H1 (cell line): ENCODE measurements around the gene ZSCAN21. TPM values are rescaled to one million over a fixed set of nuclear protein-coding genes. Genes with fewer than 3 reads are reported as not detected.

ENCODE experiments used
- CTCF ChIA-PET: fragments of 300-600 bp; sonication (Branson Sonifier 250); formaldehyde crosslinking; loops from one replicate; lab custom pipeline; 2021; ENCODE audit not compliant: partially characterized antibody; lab: Charles Lee
- POLR2A ChIA-PET: fragments of 300-600 bp; sonication (Branson Sonifier 250); formaldehyde crosslinking; loops from one replicate; lab custom pipeline; 2021; ENCODE audit warnings: inconsistent platforms; ENCODE audit not compliant: partially characterized antibody; lab: Charles Lee
- DNase-seq, 2 experiments: peaks; one replicate each; pipeline versions ENCODE4 v3.0.0 to v3.0.0-alpha.2; 2010 to 2022; ENCODE audit warnings: low spot score in 2 of 2, low read depth in 1 of 2, mixed read lengths in 1 of 2
- FAIRE-seq: peaks from 2 replicates; lab custom pipeline; 2011; peaks lifted over from hg19 to GRCh38; lab: Jason Lieb, UNC
- H2AFZ ChIP-seq: 2 replicates; pipeline ENCODE4 v1.8.1; 2012; ENCODE audit warnings: low read length, inconsistent platforms
- H2AK5ac ChIP-seq: 2 replicates; pipeline ENCODE4 v1.6.1; 2013; ENCODE audit warnings: low read depth, low read length
- H2BK120ac ChIP-seq: replicated peaks from 2 replicates; pipeline ENCODE3; 2013; ENCODE audit warnings: low read depth, low read length, inconsistent platforms
- H2BK12ac ChIP-seq: 2 replicates; pipeline ENCODE4 v1.6.1; 2013; ENCODE audit warnings: low read depth, low read length
- H2BK15ac ChIP-seq: 2 replicates; pipeline ENCODE4 v1.6.1; 2013; ENCODE audit warnings: low read length
- H2BK20ac ChIP-seq: 2 replicates; pipeline ENCODE4 v1.6.1; 2013; ENCODE audit warnings: low read length
- H2BK5ac ChIP-seq: 2 replicates; pipeline ENCODE4 v1.6.1; 2013; ENCODE audit warnings: low read depth, low read length
- H3K14ac ChIP-seq: 2 replicates; pipeline ENCODE4 v1.6.1; 2013; ENCODE audit warnings: inconsistent platforms; ENCODE audit not compliant: insufficient read length
- H3K18ac ChIP-seq: 2 replicates; pipeline ENCODE4 v1.6.1; 2013; ENCODE audit warnings: low read length; ENCODE audit errors: extremely low read depth
- H3K23ac ChIP-seq: 2 replicates; pipeline ENCODE4 v1.6.1; 2013; ENCODE audit warnings: inconsistent platforms; ENCODE audit not compliant: insufficient read length
- H3K23me2 ChIP-seq: 2 replicates; pipeline ENCODE4 v1.6.1; 2013; ENCODE audit warnings: low read depth, low read length
- H3K27ac ChIP-seq: 2 replicates; pipeline ENCODE4 v1.6.1; 2011; ENCODE audit warnings: low read depth, low read length, inconsistent platforms
- H3K27me3 ChIP-seq, 4 experiments: replicated peaks in 1 of 4; 1 replicate in 1 of 4; 2 replicates in 3 of 4; pipeline versions ENCODE4 v1.6.1 to v1.8.1; 2011 to 2013; ENCODE audit warnings: low read length in 3 of 4, mild to moderate bottlenecking in 3 of 4, inconsistent platforms in 2 of 4, mixed read lengths in 2 of 4, moderate library complexity in 1 of 4; ENCODE audit not compliant: control insufficient read depth in 3 of 4, insufficient read depth in 3 of 4; ENCODE audit errors: extremely low read depth in 1 of 4
- H3K36me3 ChIP-seq, 4 experiments: 2 replicates each; pipeline versions ENCODE4 v1.6.1 to v1.8.1; 2011 to 2013; ENCODE audit warnings: mild to moderate bottlenecking in 4 of 4, low read length in 3 of 4, moderate library complexity in 2 of 4, control low read depth in 1 of 4, inconsistent platforms in 1 of 4; ENCODE audit not compliant: insufficient read depth in 4 of 4, control insufficient read depth in 2 of 4
- H3K4ac ChIP-seq: replicated peaks from 2 replicates; pipeline ENCODE3; 2013; ENCODE audit warnings: low read length, low read depth, mixed read lengths, inconsistent platforms; ENCODE audit not compliant: insufficient read length
- H3K4me1 ChIP-seq, 4 experiments: replicated peaks in 1 of 4; 1 replicate in 1 of 4; 2 replicates in 3 of 4; pipeline versions ENCODE4 v1.6.1 to v1.8.1; 2011 to 2013; ENCODE audit warnings: low read length in 3 of 4, inconsistent platforms in 2 of 4, mixed read lengths in 1 of 4; ENCODE audit not compliant: insufficient read depth in 4 of 4, control insufficient read depth in 3 of 4
- H3K4me2 ChIP-seq, 2 experiments: 2 replicates each; pipeline versions ENCODE4 v1.6.1 to v1.8.1; 2011 to 2013; ENCODE audit warnings: low read depth in 2 of 2, low read length in 2 of 2, control low read depth in 1 of 2, inconsistent platforms in 1 of 2, mild to moderate bottlenecking in 1 of 2; ENCODE audit not compliant: insufficient read depth in 1 of 2
- H3K4me3 ChIP-seq, 4 experiments: fragments of 200-600, 300-600 bp in 1 of 4; sonication (generic), shearing (Covaris generic), sonication (Bioruptor Twin) in 1 of 4; 2 replicates each; pipeline versions ENCODE4 v1.5.1 to v1.8.1; 2011 to 2016; ENCODE audit warnings: low read length in 4 of 4, low read depth in 3 of 4, control low read depth in 2 of 4, inconsistent platforms in 2 of 4, mild to moderate bottlenecking in 2 of 4, mixed read lengths in 1 of 4, moderate library complexity in 1 of 4; ENCODE audit not compliant: insufficient read depth in 2 of 4; ENCODE audit errors: extremely low read depth in 1 of 4
- H3K56ac ChIP-seq: replicated peaks from 2 replicates; pipeline ENCODE3; 2013; ENCODE audit warnings: low read depth, mild to moderate bottlenecking, mixed read lengths, low read length, inconsistent platforms; ENCODE audit not compliant: insufficient read length
- H3K79me1 ChIP-seq: 2 replicates; pipeline ENCODE4 v1.6.1; 2013; ENCODE audit warnings: low read depth, low read length, control low read depth
- H3K79me2 ChIP-seq, 2 experiments: 2 replicates each; pipeline versions ENCODE4 v1.6.1 to v1.8.1; 2012 to 2013; ENCODE audit warnings: low read length in 2 of 2, mild to moderate bottlenecking in 2 of 2, inconsistent platforms in 1 of 2; ENCODE audit not compliant: insufficient read depth in 2 of 2, control insufficient read depth in 1 of 2
- H3K9ac ChIP-seq, 4 experiments: replicated peaks in 1 of 4; 1 replicate in 1 of 4; 2 replicates in 3 of 4; pipeline versions ENCODE4 v1.6.1 to v1.8.1; 2011 to 2013; ENCODE audit warnings: low read depth in 3 of 4, low read length in 3 of 4, control low read depth in 2 of 4, mild to moderate bottlenecking in 2 of 4, moderate library complexity in 2 of 4, inconsistent platforms in 1 of 4; ENCODE audit errors: extremely low read depth in 1 of 4
- H3K9me3 ChIP-seq, 2 experiments: 2 replicates each; pipeline versions ENCODE4 v1.6.1 to v1.8.1; 2012 to 2013; ENCODE audit warnings: mild to moderate bottlenecking in 2 of 2, moderate library complexity in 2 of 2, control low read depth in 1 of 2, inconsistent platforms in 1 of 2, low read depth in 1 of 2, low read length in 1 of 2, mixed read lengths in 1 of 2; ENCODE audit not compliant: insufficient read depth in 2 of 2
- H4K20me1 ChIP-seq, 2 experiments: replicated peaks in 1 of 2; 2 replicates each; pipeline versions ENCODE3 to v1.8.1; 2011 to 2013; ENCODE audit warnings: inconsistent platforms in 2 of 2, low read length in 2 of 2, mild to moderate bottlenecking in 1 of 2; ENCODE audit not compliant: insufficient read depth in 2 of 2, control insufficient read depth in 1 of 2
- H4K5ac ChIP-seq: 2 replicates; pipeline ENCODE4 v1.6.1; 2013; ENCODE audit warnings: low read length, low read depth, mixed read lengths, inconsistent platforms; ENCODE audit not compliant: insufficient read length
- H4K8ac ChIP-seq: 2 replicates; pipeline ENCODE4 v1.8.0; 2013; ENCODE audit warnings: mild to moderate bottlenecking, moderate library complexity, low read length, inconsistent platforms; ENCODE audit not compliant: insufficient read depth; ENCODE audit errors: extremely low read depth
- H4K91ac ChIP-seq: replicated peaks from 2 replicates; pipeline ENCODE3; 2013; ENCODE audit warnings: low read length, mixed read lengths, inconsistent platforms; ENCODE audit not compliant: insufficient read length
- GTF2F1 ChIP-seq: IDR thresholded peaks from 2 replicates; pipeline ENCODE4 v1.6.1; 2012; ENCODE audit warnings: low read depth, low read length, improper control_type of control experiment, borderline replicate concordance
- HDAC2 ChIP-seq, 2 experiments: fragments of 300-600 bp in 1 of 2; sonication (generic) in 1 of 2; IDR thresholded peaks; 2 replicates each; pipeline ENCODE4 v1.6.1; 2011 to 2012; ENCODE audit warnings: low read depth in 2 of 2, low read length in 2 of 2, mild to moderate bottlenecking in 2 of 2, moderate library complexity in 2 of 2, borderline replicate concordance in 1 of 2, inconsistent platforms in 1 of 2
- PHF8 ChIP-seq: fragments of 200-600 bp; sonication (generic); conservative IDR thresholded peaks from 2 replicates; pipeline ENCODE4 v1.7.1; 2012; ENCODE audit warnings: low read depth, mild to moderate bottlenecking, inconsistent platforms, low read length, moderate library complexity
- RBBP5 ChIP-seq: IDR thresholded peaks from 2 replicates; pipeline ENCODE4 v1.7.1; 2012; ENCODE audit warnings: low read depth, mild to moderate bottlenecking, inconsistent platforms, low read length, moderate library complexity, borderline replicate concordance
- RNF2 ChIP-seq: fragments of 200-900, 300-1000 bp; sonication (generic); IDR thresholded peaks from 2 replicates; pipeline ENCODE4 v1.7.1; 2016; ENCODE audit warnings: borderline replicate concordance, low read depth, mild to moderate bottlenecking, antibody characterized with exemption, low read length; ENCODE audit not compliant: poor library complexity, severe bottlenecking; ENCODE audit errors: missing control alignments
- SP4 ChIP-seq: IDR thresholded peaks from 2 replicates; pipeline ENCODE4 v1.6.1; 2012; ENCODE audit warnings: low read length, inconsistent platforms
- TAF1 ChIP-seq: IDR thresholded peaks from 2 replicates; pipeline ENCODE4 v1.6.1; 2011; ENCODE audit warnings: mild to moderate bottlenecking, low read depth, low read length
- TEAD4 ChIP-seq: IDR thresholded peaks from 2 replicates; pipeline ENCODE4 v1.6.1; 2012; ENCODE audit warnings: low read depth, low read length, inconsistent platforms, mixed read lengths
- YY1 ChIP-seq: IDR thresholded peaks from 2 replicates; pipeline ENCODE4 v1.6.1; 2011; ENCODE audit warnings: low read depth, mild to moderate bottlenecking, low read length
- WGBS, 2 experiments: shearing (Covaris generic) in 1 of 2; methylation state at CpG; one replicate each; pipeline versions ENCODE4 v1.1.6 to v1.1.7; 2013 to 2015; ENCODE audit warnings: low lambda C conversion rate in 2 of 2, mixed read lengths in 2 of 2, inconsistent platforms in 1 of 2, low coverage in 1 of 2, missing lambda C conversion rate in 1 of 2; ENCODE audit not compliant: insufficient replicate concordance in 2 of 2, insufficient coverage in 1 of 2, insufficient read length in 1 of 2; ENCODE audit errors: extremely low coverage in 1 of 2, missing lambda C conversion rate in 1 of 2; 5-methylcytosine and 5-hydroxymethylcytosine counted together
- polyA plus RNA-seq, 7 experiments: library from polyadenylated mRNA; depleted of rRNA in 3 of 7; stranded (reverse) in 5 of 7; unstranded in 2 of 7; fragments of >200 nt in 5 of 7; fragments of 200-250 nt in 2 of 7; gene quantifications; 1 replicate in 5 of 7; 2 replicates in 1 of 7; 4 replicates in 1 of 7; pipeline versions ENCODE4 v1.2.1 to v1.2.3, GENCODE V29; 2011 to 2013; ENCODE audit warnings: missing spikeins in 2 of 7, mixed read lengths in 2 of 7
- total RNA-seq: library from RNA; stranded (reverse); fragmentation: NEBNext Ultra II Directional; extraction: Animal tissue kit (Norgen Biotek cat#: 25700); gene quantifications from 2 replicates; pipeline ENCODE4 v1.2.1, GENCODE V29; 2021

Gene ZSCAN21
- total and polyA plus RNA-seq, 2 of the 8 experiments (the other 6 are each of a cell fraction or from before 2014, with no cell fraction given) = 15.4 to 26.1 TPM

DNA sequence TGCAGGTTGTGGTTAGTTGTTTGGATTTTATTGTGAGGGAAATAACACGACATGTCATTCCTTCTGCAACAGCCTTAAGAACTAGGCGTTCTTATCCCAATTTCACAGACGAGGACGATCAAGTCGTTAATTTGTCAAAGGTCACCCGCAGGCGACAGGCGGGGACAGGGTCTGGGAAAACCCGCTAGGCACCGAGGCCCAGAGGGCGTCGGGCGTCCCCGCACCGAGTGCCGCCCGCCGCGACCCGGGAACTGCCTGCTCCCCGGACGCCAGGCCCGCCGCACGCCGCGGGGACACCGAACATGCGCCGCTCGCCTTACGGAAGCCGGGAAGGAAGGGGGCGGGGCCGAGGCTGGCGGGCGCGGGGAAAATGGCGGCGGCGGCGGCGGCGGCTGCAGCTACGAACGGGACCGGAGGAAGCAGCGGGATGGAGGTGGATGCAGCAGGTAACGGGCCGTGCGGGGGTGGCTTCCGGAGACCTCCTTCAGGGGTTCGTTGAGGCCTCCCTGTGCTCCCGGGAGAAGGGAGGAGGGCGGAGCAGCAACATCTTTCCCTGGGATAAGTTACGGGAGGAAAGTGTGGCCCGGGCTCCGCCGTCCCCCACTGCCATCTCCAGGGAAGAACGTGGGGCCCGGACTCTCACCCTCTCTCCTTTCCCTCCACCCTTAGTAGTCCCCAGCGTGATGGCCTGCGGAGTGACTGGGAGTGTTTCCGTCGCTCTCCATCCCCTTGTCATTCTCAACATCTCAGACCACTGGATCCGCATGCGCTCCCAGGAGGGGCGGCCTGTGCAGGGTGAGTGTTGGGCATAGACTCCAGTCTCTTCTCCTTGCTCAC, 39.3 kb downstream of the ZSCAN21 start, which contains the start of gene COPS6:
Gene COPS6 (plus strand): TSS at position 349 of the 837 bp plus-strand sequence. CDS start 22 bp downstream, at position 371.
- Histone ChIP-seq H2BK20ac (no peak within 1 kb of the TSS), H3K79me2 (peaks cover 0 to 6% of the 10 kb centered on the region in 2 experiments; a peak in 1 of 4 replicates)
- no peak for FAIRE-seq
- no peak for TF ChIP-seq TEAD4
- peak; percentile 77 for TF ChIP-seq TAF1
- TF ChIP-seq RNF2 = no peak
- peak; percentile 79 for TF ChIP-seq PHF8
- TF ChIP-seq SP4 = peak; percentile 34; the same call in 1 of the 2 replicates
- TF ChIP-seq GTF2F1 = no peak; the same call in 1 of the 2 replicates
- TF ChIP-seq HDAC2 (IDR thresholded peaks at IDR 0.05; ENCODE audit: borderline replicate concordance in 1 of 2, low read depth in 2 of 2, low read length in 2 of 2) = peak in 1 of 2 experiments; percentile 68; a peak in 1 of 4 replicates
- TF ChIP-seq YY1 = peak; percentile 94
- peak; percentile 89; the same call in 1 of the 2 replicates for TF ChIP-seq RBBP5

More for the DNA sequence above, 39.3 kb downstream of the ZSCAN21 start, which contains the start of gene COPS6:
- Histone ChIP-seq H4K5ac (peak within 1 kb of the TSS; percentile 85), H3K27me3 (no peaks in the 10 kb centered on the region), H3K4me3 (peak within 1 kb of the TSS; percentile 78 to 98 (median 96)), H3K36me3 (peaks cover 25 to 36% (median 32%) of the 10 kb centered on the region in 4 experiments), H3K4me1 (no peaks in the 10 kb centered on the region; a peak in 1 of 7 replicates), H3K23ac (no peak within 1 kb of the TSS), H3K9me3 (no peaks in the 10 kb centered on the region), H2BK12ac (peak within 1 kb of the TSS; percentile 69; the same call in 1 of the 2 replicates), H3K4me2 (peak within 1 kb of the TSS; percentile 66 to 70), H3K9ac (peak within 1 kb of the TSS; percentile 78 to 93 (median 88)), H3K27ac (peak within 1 kb of the TSS; percentile 77), H4K20me1 (peaks cover 12 to 15% of the 10 kb centered on the region in 2 experiments), H3K79me1 (peaks cover 5% of the 10 kb centered on the region), H3K14ac (no peak within 1 kb of the TSS), H4K91ac (peak within 1 kb of the TSS; percentile 83), H3K4ac (peak within 1 kb of the TSS; percentile 70), H3K23me2 (peaks cover 4% of the 10 kb centered on the region; the same call in 1 of the 2 replicates), H2AK5ac (0 out of 2 replicates have a peak within 1 kb of the TSS, but pooled peaks have one; percentile 7), H4K8ac (peak within 1 kb of the TSS; percentile 95), H2BK15ac (0 out of 2 replicates have a peak within 1 kb of the TSS, but pooled peaks have one; percentile 67), H3K18ac (peak within 1 kb of the TSS; percentile 88), H2AFZ (peak within 1 kb of the TSS; percentile 73; the same call in 1 of the 2 replicates), H2BK120ac (peak within 1 kb of the TSS; percentile 4), H2BK5ac (peak within 1 kb of the TSS; percentile 79; the same call in 1 of the 2 replicates), H3K56ac (peak within 1 kb of the TSS; percentile 89)
- DNase-seq = peak in 1 of 2 experiments; percentile 93
- CTCF ChIA-PET = interaction anchor here (0.7 to 2.4 kb wide), 3 partner anchors 41 to 46 kb away, joined by 3 to 5 read pairs (median 3); no protein-coding TSS in a partner anchor
- 5% methylated on average over 27 of the region's 68 CpGs; no CpG with 5 or more reads in 1 of the 2 experiments for WGBS, 2 experiments
- POLR2A ChIA-PET = interaction anchor here (0.7 to 19.5 kb wide), 13 partner anchors 5 to 91 kb away, joined by 3 to 722 read pairs (median 4); partner anchors contain the start of genes AP4M1, MBLAC1, MCM7 and ZSCAN21
